MM.1S (cell line): Measurements from ENCODE around the gene LRRC38.

Experiments used
- EZH2 ChIP-seq: fragments of 300-600 bp; sonication (generic); optimal IDR thresholded peaks from 2 replicates; pipeline ENCODE3; 2017; ENCODE audit warnings: low read depth, mild to moderate bottlenecking, antibody characterized with exemption, low read length, mixed read lengths
- TF ChIP-seq, protein P1 (sequence below): fragments of 300-600 bp; sonication (generic); IDR thresholded peaks from 2 replicates; pipeline ENCODE4 v1.5.1; 2016; ENCODE audit warnings: antibody characterized with exemption, low read length, mixed read lengths

DNA sequence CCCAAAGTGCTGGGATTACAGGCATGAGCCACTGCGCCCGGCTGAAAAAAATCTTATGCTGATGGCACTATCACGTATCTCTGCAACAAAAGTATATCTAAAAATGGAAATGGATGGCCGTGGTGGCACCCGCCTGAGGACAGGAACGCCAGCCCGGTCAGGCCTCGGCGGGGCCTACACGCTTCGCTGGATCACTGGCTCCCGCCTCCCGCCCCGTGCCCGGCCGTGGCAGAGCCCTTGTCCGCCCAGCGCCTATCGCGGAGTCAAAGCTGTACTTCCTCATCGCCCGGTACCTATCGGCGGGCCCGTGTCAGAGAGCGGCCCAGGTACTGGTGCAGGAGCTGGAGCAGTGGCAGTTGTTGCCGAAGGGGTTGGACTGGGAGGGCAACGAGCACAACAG is 41.0 kb upstream of the LRRC38 start:
- TF ChIP-seq, protein P1, sequence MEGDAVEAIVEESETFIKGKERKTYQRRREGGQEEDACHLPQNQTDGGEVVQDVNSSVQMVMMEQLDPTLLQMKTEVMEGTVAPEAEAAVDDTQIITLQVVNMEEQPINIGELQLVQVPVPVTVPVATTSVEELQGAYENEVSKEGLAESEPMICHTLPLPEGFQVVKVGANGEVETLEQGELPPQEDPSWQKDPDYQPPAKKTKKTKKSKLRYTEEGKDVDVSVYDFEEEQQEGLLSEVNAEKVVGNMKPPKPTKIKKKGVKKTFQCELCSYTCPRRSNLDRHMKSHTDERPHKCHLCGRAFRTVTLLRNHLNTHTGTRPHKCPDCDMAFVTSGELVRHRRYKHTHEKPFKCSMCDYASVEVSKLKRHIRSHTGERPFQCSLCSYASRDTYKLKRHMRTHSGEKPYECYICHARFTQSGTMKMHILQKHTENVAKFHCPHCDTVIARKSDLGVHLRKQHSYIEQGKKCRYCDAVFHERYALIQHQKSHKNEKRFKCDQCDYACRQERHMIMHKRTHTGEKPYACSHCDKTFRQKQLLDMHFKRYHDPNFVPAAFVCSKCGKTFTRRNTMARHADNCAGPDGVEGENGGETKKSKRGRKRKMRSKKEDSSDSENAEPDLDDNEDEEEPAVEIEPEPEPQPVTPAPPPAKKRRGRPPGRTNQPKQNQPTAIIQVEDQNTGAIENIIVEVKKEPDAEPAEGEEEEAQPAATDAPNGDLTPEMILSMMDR, result no peak
- no peak for TF ChIP-seq EZH2
